Panc1 (cell line): Measurements from ENCODE around the gene FLACC1. TPM values are rescaled to one million over a fixed set of nuclear protein-coding genes. Genes with fewer than 3 reads are reported as not detected.
A peak's percentile ranks its signal among the peaks of the same experiment; 100 is the strongest.

ENCODE experiments used
- ATAC-seq: fragments of 200-7000 bp; cut with Tn5 transposase; 2 replicates; pipeline ENCODE4 v1.9.1; 2020; ENCODE audit warnings: mild to moderate bottlenecking, moderate library complexity
- BruUV-seq: library from RNA; stranded (reverse); fragments of 400-500 nt; replicated peaks from 2 replicates; lab custom pipeline; 2021; lab: Mats Ljungman, UMichigan
- CTCF ChIA-PET: fragments of 300-600 bp; sonication (Branson Sonifier 250); formaldehyde crosslinking; loops from one replicate; lab custom pipeline; 2022; ENCODE audit warnings: antibody characterized with exemption; lab: Charles Lee
- POLR2A ChIA-PET: fragments of 300-600 bp; sonication (Branson Sonifier 250); formaldehyde crosslinking; loops from one replicate; lab custom pipeline; 2022; ENCODE audit warnings: antibody characterized with exemption; lab: Charles Lee
- DNase-seq: peaks from one replicate; pipeline ENCODE4 v3.0.0-alpha.2; 2010; ENCODE audit warnings: low read depth, low spot score
- H3K27ac ChIP-seq: 2 replicates; pipeline ENCODE4 v1.5.1; 2011; ENCODE audit warnings: mild to moderate bottlenecking, low read length, inconsistent platforms
- H3K27me3 ChIP-seq: fragments of 200-500 bp; sonication (Bioruptor generic); 2 replicates; pipeline ENCODE4 v1.6.0; 2014; ENCODE audit warnings: low read length, inconsistent platforms; ENCODE audit not compliant: control insufficient read depth, insufficient read depth
- H3K36me3 ChIP-seq: fragments of 200-500 bp; sonication (Bioruptor generic); 2 replicates; pipeline ENCODE4 v1.5.1; 2014; ENCODE audit warnings: inconsistent platforms, mild to moderate bottlenecking, low read length, moderate library complexity; ENCODE audit not compliant: control insufficient read depth, insufficient read depth
- H3K4me1 ChIP-seq: 2 replicates; pipeline ENCODE4 v1.5.1; 2011; ENCODE audit warnings: inconsistent platforms, mild to moderate bottlenecking, low read length, moderate library complexity; ENCODE audit not compliant: control insufficient read depth, insufficient read depth
- H3K4me3 ChIP-seq, 2 experiments: 2 replicates each; pipeline ENCODE4 v1.5.1; 2011 to 2012; ENCODE audit warnings: low read depth in 2 of 2, low read length in 2 of 2, mild to moderate bottlenecking in 2 of 2, inconsistent platforms in 1 of 2, moderate library complexity in 1 of 2
- H3K9me3 ChIP-seq: fragments of 200-500 bp; sonication (Bioruptor generic); 2 replicates; pipeline ENCODE4 v1.5.1; 2014; ENCODE audit warnings: low read depth, mild to moderate bottlenecking, inconsistent platforms, low read length, moderate library complexity; ENCODE audit not compliant: control insufficient read depth, insufficient read depth
- POLR2AphosphoS5 ChIP-seq: IDR thresholded peaks from 2 replicates; pipeline ENCODE4 v1.6.1; 2012; ENCODE audit warnings: mild to moderate bottlenecking, low read depth, low read length, moderate library complexity
- SIN3A ChIP-seq: IDR thresholded peaks from 2 replicates; pipeline ENCODE4 v1.6.1; 2012; ENCODE audit warnings: low read depth, mild to moderate bottlenecking, low read length, moderate library complexity, borderline replicate concordance; ENCODE audit not compliant: insufficient read depth
- TCF7L2 ChIP-seq: IDR thresholded peaks from 2 replicates; pipeline ENCODE4 v1.6.1; 2011; ENCODE audit warnings: mild to moderate bottlenecking, low read depth, low read length, inconsistent platforms
- in situ Hi-C: cut with HindIII; loops from 2 replicates; pipeline ENCODE4 v1.10.0; 2016; ENCODE audit warnings: low sequenced_read_pairs, low pct_unique_long_range_greater_than_20kb
- intact Hi-C: fragments of 100-400 bp; cut with micrococcal nuclease; formaldehyde crosslinking; loops from one replicate; pipeline ENCODE4 v1.10.0; 2022; ENCODE audit not compliant: unreplicated experiment
- total RNA-seq: library from RNA; stranded (reverse); gene quantifications from one replicate; pipeline ENCODE4 v1.2.1, GENCODE V29; 2021; ENCODE audit not compliant: unreplicated experiment
- TF ChIP-seq, protein P1 (sequence below), 2 experiments: IDR thresholded peaks; 2 replicates each; pipeline ENCODE4 v1.6.1; 2011 to 2012; ENCODE audit warnings: low read depth in 2 of 2, control low read depth in 1 of 2, low read length in 1 of 2, mild to moderate bottlenecking in 1 of 2, moderate library complexity in 1 of 2; ENCODE audit not compliant: insufficient read depth in 1 of 2
- TF ChIP-seq, protein P2 (sequence below): fragments of 450-650 bp; IDR thresholded peaks from 2 replicates; pipeline ENCODE4 v1.5.1; 2017; ENCODE audit warnings: mild to moderate bottlenecking

Gene FLACC1
- total RNA-seq, 1 experiment from 2014 or later = 0.39 TPM

DNA sequence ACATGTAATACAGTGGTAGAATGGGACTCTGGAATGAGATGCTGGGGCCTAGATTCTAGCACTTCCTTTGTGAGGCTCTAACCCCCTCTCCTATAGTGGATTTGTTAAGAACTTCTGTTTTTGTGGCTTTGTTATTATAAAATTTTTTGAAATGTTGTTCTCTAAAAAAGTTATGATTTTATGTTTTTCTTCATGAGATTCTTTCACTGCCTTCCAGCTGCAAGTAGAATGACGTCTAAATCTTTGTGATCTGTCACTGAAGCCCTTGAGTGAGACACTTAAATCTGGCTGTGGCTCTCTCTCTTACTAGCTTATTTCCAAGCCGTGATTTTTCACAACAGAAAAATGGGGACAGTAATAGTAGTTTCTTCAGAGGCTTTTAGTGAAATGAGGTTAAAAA lies 95.2 kb downstream of the FLACC1 start:
- no peak for ATAC-seq
- Histone ChIP-seq H3K4me3 (peak overlapping the region; percentile 25 to 46), H3K27me3 (no peaks in the 10 kb centered on the region), H3K4me1 (peaks cover 54% of the 10 kb centered on the region), H3K27ac (peak overlapping the region; percentile 100), H3K36me3 (no peaks in the 10 kb centered on the region), H3K9me3 (no peaks in the 10 kb centered on the region)
- BruUV-seq = no TSS peak
- in situ Hi-C loops (no loop called here), intact Hi-C loops (no loop called here)
- TF ChIP-seq, protein P1, sequence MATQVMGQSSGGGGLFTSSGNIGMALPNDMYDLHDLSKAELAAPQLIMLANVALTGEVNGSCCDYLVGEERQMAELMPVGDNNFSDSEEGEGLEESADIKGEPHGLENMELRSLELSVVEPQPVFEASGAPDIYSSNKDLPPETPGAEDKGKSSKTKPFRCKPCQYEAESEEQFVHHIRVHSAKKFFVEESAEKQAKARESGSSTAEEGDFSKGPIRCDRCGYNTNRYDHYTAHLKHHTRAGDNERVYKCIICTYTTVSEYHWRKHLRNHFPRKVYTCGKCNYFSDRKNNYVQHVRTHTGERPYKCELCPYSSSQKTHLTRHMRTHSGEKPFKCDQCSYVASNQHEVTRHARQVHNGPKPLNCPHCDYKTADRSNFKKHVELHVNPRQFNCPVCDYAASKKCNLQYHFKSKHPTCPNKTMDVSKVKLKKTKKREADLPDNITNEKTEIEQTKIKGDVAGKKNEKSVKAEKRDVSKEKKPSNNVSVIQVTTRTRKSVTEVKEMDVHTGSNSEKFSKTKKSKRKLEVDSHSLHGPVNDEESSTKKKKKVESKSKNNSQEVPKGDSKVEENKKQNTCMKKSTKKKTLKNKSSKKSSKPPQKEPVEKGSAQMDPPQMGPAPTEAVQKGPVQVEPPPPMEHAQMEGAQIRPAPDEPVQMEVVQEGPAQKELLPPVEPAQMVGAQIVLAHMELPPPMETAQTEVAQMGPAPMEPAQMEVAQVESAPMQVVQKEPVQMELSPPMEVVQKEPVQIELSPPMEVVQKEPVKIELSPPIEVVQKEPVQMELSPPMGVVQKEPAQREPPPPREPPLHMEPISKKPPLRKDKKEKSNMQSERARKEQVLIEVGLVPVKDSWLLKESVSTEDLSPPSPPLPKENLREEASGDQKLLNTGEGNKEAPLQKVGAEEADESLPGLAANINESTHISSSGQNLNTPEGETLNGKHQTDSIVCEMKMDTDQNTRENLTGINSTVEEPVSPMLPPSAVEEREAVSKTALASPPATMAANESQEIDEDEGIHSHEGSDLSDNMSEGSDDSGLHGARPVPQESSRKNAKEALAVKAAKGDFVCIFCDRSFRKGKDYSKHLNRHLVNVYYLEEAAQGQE (IDR thresholded peaks at IDR 0.05; ENCODE audit: insufficient read depth in 1 of 2, low read depth in 2 of 2, low read length in 1 of 2) = no peak
- TF ChIP-seq TCF7L2 = no peak
- TF ChIP-seq SIN3A = no peak
- TF ChIP-seq, protein P2, sequence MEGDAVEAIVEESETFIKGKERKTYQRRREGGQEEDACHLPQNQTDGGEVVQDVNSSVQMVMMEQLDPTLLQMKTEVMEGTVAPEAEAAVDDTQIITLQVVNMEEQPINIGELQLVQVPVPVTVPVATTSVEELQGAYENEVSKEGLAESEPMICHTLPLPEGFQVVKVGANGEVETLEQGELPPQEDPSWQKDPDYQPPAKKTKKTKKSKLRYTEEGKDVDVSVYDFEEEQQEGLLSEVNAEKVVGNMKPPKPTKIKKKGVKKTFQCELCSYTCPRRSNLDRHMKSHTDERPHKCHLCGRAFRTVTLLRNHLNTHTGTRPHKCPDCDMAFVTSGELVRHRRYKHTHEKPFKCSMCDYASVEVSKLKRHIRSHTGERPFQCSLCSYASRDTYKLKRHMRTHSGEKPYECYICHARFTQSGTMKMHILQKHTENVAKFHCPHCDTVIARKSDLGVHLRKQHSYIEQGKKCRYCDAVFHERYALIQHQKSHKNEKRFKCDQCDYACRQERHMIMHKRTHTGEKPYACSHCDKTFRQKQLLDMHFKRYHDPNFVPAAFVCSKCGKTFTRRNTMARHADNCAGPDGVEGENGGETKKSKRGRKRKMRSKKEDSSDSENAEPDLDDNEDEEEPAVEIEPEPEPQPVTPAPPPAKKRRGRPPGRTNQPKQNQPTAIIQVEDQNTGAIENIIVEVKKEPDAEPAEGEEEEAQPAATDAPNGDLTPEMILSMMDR = no peak
- TF ChIP-seq POLR2AphosphoS5 = no peak
- CTCF ChIA-PET = no interaction called here
- no peak for DNase-seq
- POLR2A ChIA-PET = interaction anchor here (0.9 kb wide), 1 partner anchor 398 kb away, joined by 3 read pairs; the partner anchor contains the start of gene CLK1

DNA sequence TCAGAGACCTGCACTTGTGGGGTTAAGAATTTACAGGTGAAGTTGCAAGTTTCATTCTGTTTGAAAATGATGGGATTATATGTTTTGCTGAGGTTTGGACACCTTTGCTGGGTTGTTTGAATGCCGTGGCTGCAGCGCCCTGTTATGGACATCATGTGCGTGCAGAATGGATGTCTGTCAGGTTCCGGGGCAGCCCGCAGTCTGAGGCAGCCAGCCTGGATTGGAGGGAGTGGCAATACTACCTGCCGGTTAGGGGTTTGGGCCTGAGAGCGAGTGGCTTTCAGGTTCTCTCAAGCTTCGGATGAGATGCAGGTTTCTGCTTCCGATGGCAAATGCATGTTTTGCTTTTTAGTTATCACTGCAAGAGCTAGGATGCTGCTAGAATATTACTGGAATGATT lies 95.7 kb downstream of the FLACC1 start:
- BruUV-seq = no TSS peak
- peak overlapping the region; percentile 25 to 46 for H3K4me3 ChIP-seq
- TF ChIP-seq, protein P1 (IDR thresholded peaks at IDR 0.05; ENCODE audit: insufficient read depth in 1 of 2, low read depth in 2 of 2, low read length in 1 of 2) = no peak
- TF ChIP-seq POLR2AphosphoS5 = no peak
- no peak for TF ChIP-seq TCF7L2
- no peak for TF ChIP-seq SIN3A
- TF ChIP-seq, protein P2 = no peak
- H3K9me3 ChIP-seq = no peaks in the 10 kb centered on the region
- DNase-seq = no peak
- POLR2A ChIA-PET = interaction anchor here (0.9 kb wide), 1 partner anchor 397 kb away, joined by 3 read pairs; the partner anchor contains the start of gene CLK1
- peaks cover 57% of the 10 kb centered on the region for H3K4me1 ChIP-seq
- peak; percentile 35; the same call in 1 of the 2 replicates for ATAC-seq
- no peaks in the 10 kb centered on the region for H3K27me3 ChIP-seq
- CTCF ChIA-PET = no interaction called here
- in situ Hi-C loops = no loop called here
- H3K27ac ChIP-seq = peak overlapping the region; percentile 100
- intact Hi-C loops = no loop called here
- H3K36me3 ChIP-seq = no peaks in the 10 kb centered on the region
